GM21619 (cell line): ENCODE data around the gene GRID2.

ENCODE experiments used
- ATAC-seq: cut with Tn5 transposase; IDR thresholded peaks from one replicate; pipeline ENCODE4 v1.9.1; 2021; ENCODE audit not compliant: unreplicated experiment

Gene GRID2

DNA sequence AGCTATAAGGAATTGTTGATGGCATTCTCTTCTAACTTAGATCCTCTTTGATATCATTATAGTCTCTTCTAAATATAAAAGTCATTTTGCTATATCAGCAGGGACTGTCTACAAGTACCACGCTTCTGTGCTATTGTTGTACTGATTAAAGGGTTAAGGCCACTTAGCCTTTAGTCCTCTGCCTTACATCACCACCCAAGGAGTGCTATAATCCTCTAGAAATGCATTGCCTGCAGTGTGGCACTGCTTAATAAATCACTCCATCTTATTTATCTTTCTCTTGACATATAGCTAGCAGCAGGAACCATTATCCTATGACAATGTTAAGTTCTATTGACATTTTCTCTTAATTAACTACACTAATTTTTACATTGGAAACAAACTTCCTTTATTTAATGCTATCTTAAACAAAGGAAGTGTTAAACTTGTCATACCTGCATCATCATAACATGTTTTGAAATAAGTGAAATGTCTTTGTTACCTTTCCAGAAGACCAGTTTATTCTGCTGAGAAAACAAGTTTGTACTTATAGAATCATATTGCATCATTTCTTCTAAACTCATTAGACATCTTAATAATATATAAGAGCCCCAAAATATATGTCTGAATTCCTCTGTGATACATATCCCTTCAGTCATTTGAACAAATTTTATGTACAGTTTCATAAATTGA, 1163.9 kb downstream of the GRID2 start:
- ATAC-seq: no peak

DNA sequence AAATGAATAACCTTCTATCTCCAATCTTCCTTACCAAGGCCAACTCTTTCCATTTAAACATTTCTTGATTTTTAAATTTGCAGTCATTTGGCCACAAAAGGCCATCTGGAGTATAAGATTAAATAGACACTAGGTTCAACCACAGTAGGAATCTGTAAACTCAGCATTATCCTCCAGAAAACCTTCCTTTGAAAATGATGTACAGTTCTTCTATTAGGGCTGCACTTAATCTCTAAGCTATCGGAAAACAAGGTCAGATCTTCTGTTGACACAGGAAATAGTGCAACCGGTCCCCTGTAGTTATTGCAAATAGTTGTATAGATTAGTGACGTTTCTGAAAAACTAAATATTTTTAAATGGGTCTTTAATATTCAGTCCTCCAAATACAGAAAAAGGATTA, 1165.8 kb downstream of the GRID2 start:
- no peak for ATAC-seq

DNA sequence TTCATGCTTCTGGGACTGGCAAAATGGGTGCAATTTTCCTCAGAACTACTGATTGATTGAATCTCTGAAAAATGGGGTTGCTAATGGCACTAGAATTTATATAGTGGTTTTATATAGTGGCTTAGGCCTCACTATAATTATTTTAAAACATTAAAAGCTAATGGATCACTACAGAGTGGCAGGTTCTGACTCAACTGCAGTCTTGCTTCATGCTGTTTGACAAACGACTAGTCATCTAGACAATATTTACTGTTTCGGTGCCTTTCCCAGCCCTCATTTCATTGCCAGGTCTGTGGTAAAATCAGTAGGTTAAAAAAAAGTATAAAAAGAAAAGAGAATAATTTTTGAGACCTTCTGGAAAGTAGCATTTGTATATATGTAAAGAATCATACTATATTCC, 1172.0 kb downstream of the GRID2 start:
- no peak for ATAC-seq

DNA sequence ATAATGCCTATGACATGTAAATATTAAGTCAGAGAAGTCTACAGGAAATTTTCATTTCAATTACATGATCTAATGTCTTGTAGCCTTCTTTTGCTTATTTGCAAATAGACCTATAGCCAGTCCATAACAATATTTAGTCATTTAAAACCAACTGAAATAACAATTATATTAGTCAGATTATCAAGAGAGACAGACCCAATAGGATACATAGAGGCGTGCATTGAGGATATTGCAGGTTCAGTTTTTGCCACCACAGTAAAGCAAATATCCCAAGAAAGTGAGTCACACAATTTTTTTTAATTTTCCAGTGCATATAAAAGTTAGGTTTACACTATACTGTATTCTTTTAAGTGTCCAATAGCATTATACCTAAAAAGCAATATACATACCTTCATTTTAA, 1175.0 kb downstream of the GRID2 start:
- no peak for ATAC-seq

DNA sequence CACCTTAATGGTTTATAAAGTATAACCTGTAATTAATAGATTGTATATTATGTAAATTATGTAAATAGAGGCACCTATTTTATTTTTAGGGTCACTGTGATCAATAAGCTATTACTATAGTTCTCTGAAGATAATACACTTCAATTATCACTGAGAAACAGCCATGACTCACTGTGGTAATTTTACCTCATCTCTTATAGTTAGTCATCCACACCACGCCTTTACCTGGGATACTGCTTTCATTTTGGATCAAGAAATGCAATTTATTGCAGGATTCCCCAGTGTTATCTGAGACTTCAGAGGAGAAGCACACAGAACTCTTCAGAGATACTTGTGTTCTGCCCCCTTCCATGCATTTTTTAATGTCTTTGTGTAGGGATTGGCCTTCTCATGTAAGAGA, 1176.7 kb downstream of the GRID2 start:
- ATAC-seq: no peak

DNA sequence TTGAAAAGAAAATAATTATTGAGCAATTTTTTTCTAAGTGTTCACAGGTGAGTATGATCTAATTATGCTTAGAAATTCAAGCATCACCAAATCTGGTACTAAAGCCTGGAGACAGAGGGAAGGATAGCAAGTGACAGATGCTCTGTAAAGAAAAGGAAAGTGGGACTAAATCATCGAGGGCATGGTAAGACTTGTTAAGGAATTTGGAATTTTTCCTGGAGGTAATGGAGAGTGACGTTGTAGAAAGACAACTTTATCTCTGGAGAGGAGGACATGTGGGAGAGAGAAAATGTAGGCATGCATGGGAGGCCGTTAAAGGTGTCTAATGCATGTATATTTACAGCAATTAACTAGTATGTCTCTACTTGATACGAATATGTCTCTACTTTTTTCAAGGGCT, 1191.6 kb downstream of the GRID2 start:
- no peak for ATAC-seq

DNA sequence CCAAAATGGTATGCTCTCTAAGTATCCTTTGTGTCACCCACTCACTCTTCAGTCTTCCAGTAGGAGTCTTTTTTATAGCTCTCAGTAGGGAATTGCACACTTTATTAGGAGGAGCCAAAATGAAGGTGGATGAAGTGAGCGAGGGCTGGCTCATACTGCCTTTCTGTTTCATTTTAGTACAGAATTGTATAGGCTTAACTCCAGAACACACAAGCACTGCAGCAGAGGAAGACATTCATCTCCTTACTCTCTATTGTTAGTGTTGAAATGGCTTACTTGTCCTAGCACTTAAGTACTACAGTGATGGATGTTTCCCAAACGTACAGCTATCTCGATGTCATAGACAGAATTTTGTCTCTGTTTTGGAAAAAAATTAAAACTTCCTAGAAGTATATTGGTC, 1197.5 kb downstream of the GRID2 start:
- ATAC-seq: no peak

DNA sequence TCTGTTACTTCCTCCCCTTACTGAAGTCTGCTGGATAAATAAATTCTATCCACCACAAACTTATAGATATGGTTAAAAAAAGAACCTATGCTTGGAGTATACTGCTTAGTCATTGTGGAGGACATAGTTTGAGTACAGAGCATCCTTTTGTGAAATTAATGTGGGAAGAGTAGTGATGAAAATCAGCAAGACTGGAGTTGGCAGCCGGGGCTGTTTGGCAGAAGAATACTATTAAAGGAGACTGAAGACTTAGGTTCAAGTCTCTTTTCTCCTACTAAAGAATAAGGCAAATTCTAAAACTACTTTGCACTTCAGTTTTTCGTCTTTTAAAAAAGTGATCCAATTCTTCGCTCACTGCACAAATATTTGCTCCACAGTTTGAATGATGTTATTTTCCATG, 1198.2 kb downstream of the GRID2 start:
- ATAC-seq: no peak

DNA sequence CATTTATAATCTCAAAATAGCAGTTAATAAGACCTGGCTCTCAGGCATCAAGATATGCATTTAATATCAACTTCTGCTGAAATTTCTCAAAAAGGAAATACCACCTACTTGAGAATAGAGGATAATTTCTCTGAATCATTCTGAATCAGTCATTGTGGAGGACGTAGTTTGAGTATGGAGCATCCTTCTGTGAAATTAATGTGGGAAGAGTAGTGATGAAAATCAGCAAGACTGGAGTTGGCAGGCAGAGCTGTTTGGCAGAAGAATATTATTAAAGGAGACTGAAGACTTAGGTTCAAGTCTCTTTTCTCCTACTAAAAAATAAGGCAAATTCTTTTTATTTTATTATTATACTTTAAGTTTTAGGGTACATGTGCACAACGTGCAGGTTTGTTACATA, 1199.2 kb downstream of the GRID2 start:
- no peak for ATAC-seq

DNA sequence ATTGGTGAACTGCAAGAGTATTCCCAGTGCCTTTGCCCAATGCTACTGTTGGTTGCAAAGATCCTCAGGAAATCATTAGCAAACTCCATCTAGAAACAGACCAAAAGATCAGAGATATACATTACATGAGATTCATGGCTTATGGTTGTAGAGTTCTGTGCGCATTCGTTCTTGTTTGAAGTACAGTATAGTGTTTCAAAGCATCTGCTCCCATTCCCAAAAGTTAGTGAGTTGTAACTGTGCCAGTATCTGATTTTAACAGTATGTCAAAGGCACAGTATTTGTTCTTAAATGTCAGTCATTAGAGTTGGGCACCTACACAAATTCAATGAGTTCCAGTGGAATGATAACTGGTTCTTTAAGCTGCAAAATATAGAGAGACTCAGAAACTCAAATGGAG, 1210.1 kb downstream of the GRID2 start:
- no peak for ATAC-seq

DNA sequence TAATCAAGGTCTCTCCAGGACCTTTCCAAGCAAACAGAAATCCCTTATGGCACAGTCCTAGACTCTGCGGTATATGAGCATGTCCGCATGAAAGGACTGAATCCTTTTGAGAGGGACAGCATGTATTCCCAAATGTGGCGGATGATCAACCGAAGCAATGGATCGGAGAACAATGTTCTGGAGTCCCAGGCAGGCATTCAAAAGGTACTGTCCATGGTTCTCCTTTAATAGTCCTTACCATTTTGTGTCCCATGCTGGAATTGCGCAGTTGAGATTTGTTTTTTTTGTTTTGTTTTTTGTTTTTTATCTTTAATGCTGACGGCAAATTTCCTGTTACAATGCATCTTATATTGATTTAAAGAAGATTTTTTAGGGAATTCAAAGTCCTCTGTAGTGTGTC, 1211.4 kb downstream of the GRID2 start:
- no peak for ATAC-seq

DNA sequence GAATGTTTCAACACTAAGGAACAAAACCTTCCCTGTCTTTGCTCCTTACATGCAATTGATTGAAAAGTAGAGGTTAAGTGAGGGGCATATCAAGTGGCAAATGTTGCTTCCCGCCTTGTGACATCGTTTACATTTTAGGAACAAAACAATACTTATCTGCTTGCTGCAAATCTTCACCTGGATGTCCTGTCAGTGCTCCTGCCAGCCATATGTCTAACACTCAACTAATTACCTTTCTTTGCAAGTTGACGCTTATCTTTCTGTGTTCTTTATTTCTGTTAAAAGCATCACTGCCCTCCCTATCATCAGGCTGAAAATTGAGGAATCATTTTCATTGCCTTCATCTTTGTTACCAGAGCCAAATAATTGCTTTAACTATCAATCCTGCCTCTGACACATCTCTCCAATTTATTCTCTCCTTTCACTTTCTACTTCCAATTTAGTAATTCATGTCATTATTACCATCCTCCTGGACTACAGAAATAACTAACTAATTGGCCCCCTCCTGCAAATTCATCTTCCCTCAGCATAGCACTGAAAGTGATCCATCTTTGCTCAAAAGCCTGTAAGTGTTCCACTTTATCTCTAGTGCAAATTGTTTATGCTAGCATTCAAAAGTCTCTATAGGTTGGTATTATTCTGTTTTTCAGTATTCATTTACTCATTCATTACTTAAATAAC, 1226.1 kb downstream of the GRID2 start:
- no peak for ATAC-seq

DNA sequence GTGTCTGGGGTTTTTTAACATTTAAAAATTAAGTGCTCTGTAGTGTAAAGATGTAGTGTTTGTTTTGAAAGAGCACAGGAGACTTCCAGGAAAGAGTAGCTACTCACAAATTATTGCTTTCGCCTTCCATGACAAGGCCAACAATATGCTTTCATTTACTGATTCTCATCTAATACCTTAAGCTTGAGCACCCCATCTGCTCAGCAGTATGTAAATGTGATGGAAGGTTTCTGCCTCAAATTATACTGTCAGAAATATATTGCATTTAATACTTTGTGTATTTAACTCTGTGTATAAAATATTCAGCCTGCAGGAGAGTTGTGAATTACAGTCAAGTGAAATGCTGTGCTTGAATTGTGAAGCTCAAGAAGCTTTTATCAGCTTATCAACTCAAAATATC, 1228.5 kb downstream of the GRID2 start:
- ATAC-seq: no peak

DNA sequence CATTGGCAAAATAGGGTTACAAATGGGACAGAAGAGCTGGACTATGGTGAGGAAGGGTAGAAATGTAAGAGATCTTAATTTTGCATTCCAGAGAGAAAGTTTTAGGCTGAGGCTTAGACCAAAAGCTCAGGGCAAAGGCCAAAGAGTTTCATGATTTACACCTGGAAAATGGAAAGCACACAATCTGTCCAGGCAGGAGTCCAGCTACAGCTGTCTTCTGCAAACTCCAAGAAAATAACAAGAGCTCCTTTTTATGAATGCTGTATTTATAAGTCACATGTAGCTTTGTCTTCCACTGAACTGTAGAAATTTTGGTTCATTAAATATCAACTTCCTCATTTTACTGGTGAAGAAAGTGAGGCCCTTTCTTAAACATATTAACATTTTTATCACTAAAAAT, 1236.8 kb downstream of the GRID2 start:
- no peak for ATAC-seq

DNA sequence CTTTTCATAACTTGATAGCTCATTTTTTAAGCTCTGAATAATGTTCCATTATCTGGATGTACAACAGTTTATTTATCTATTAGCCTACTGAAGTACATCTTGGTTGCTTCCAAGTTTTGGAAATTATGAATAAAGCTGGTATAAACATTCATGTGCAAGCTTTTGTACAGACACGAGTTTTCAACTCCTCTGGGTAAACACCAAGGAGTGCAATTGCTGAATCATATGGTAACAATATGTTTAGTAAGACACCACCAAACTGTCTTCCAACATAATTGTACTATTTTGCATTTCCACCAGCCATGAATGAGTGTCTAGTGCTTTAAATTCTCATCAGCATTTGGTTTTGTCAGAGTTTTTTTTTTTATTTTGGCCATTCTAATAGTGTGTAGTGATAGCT, 1258.1 kb downstream of the GRID2 start:
- ATAC-seq: no peak

DNA sequence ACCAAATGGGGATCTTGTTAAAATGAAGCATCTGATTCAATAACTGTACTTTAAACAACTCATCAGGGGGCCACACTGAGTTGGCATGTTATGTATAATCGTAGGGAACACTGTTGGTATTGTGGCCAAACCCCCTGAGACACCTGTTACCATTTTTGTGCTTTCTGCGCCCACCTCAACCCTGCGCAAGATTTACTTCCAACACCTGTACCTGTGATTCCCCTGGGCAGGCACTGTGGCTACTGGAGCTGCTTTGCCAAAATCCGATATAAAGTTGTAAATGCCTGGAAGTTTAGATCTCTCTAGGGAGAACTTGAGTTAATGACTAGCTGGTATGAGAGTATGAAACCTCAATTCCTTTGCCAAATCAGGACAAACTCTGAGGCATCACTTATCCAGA, 1265.0 kb downstream of the GRID2 start:
- no peak for ATAC-seq

DNA sequence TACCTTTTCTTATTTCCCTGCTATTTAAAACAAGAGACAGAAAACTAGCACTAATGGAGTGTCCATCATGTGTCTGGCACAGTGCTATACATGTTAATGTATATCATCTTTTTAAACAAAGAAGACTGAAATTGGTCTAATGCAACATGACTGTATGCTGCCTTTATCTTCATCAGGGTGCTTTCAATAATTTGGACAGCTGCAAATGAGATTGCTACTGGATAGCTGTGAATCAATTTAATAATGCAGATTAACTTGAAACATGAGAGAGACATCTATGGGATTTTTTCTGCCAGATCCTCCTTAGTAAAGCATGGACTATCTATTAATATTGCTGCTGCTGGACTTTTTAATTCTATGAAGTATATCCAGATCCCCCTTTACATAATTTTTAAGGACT, 1269.5 kb downstream of the GRID2 start:
- no peak for ATAC-seq

DNA sequence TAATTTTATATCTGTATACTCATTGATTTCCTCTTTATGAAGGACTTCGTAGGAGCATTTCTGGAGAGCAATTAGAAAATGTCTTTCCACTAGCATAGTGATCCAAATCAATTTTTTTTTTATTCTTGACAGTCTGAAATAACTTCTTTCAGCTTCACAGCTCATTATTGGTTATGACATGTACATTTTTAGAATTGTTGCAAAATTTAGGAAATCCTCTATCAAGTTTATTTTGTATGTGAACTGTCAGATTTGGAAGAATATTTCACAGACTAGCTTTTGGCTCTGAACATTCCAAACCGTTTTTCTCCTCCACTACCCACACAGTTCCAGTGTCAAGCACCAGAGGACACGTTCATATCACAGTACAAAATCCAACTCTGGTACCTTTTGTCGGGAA, 1275.2 kb downstream of the GRID2 start:
- no peak for ATAC-seq

DNA sequence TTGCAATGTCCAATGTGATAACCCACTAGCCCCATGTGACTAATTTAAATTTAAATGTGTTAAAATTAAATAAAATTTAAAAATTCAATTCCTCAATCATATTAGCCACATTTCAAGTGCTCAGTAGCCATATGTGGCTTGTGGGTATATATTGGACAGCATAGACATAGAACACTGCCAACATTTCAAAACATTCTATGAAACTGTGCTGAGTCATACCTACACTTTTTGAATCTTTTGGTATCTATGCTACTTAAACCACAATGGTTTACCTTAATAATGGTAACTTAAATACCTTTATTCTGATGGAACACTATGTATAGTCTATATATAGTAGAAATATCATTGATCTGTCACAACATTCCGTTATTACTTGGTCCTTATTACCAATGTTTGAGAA, 1301.4 kb downstream of the GRID2 start:
- peak; percentile 54 for ATAC-seq

DNA sequence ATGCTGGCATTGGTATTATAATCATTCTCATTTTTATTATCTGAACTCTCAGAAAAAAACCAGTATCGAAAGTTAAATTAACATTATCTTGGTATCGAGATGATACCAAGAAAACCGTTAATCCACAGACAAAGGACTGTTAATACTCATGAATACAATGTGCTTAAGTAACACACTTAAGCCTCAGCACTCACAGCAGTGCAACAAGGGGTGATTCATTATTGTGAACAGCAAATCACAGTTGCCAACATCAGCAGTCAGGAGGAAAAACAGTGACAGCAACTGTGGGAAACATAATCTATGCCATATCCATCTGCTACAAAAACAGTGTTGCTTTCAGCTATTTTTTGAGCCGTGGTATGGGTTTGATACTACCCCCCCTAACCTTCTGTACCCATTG, 1313.8 kb downstream of the GRID2 start:
- no peak for ATAC-seq

DNA sequence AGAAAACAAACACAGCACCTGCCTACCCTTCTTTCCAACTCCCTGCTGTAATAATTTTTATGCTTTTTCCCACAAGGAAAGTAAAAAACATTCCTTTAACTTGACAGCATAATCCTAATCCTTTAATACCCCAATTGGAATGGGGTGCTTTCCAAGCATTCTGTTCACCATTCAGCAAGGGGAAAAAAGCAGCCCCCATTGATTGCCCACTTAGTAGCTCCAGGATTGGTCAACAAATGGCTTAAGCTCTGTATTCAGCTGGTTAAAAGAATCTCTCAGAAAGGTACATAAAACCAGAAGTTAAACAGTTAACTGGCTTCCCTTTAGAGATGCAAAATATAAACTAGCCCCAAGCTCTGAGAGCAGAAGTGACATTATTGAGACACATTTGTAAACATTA, 1330.0 kb downstream of the GRID2 start:
- no peak for ATAC-seq

DNA sequence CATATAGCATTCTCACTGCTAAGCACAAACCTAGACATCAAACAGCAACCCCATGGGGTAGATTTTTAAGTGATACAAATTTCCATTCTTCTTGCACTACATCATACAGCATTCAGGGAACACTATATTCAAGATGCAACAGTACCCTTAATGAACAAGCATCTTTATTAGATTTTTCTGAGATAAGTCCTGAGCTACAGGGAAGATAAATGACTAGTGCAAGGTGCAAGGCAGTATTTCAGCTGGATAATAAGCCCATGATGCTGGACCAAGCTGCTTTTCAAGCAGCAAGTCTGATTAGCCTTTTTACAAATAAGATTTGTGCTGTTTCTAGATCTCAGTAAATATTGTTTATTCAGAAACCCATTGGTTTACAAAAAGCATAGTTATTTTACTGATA, 1332.2 kb downstream of the GRID2 start:
- no peak for ATAC-seq

DNA sequence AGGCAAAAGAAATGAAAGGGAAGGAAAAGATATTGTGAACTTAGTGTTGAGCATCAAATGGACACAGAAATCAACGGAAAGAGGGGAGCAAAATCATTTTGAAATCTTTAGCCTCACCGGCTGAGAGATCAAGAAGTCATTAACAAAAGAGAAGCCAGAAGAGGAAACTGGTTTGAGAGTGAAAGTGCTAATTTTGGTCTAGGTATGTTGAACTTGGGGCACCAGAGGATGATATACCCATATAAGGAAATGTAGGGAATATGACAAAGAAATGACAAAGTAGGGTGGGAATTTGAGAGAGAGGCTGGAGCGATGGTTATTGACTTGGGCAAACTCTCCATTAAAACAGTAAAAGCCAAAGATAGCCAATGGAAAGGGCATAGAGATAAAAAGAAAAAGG, 1341.4 kb downstream of the GRID2 start:
- no peak for ATAC-seq
